DMS53 (cell line): ENCODE measurements around the gene TATDN3.
"Not testable (repeated sequence)": the region's sequence is repeated elsewhere in the genome, so short reads cannot be mapped to it uniquely, and the experiment has no call there.

ENCODE experiments used
- DNase-seq: peaks from one replicate; lab custom pipeline; 2025; lab: John Stamatoyannopoulos, UW

The TATDN3 gene

GRCh38 chr1:212828395-212828794 is 36.7 kb downstream of the TATDN3 start:
- no peak for DNase-seq

DNA sequence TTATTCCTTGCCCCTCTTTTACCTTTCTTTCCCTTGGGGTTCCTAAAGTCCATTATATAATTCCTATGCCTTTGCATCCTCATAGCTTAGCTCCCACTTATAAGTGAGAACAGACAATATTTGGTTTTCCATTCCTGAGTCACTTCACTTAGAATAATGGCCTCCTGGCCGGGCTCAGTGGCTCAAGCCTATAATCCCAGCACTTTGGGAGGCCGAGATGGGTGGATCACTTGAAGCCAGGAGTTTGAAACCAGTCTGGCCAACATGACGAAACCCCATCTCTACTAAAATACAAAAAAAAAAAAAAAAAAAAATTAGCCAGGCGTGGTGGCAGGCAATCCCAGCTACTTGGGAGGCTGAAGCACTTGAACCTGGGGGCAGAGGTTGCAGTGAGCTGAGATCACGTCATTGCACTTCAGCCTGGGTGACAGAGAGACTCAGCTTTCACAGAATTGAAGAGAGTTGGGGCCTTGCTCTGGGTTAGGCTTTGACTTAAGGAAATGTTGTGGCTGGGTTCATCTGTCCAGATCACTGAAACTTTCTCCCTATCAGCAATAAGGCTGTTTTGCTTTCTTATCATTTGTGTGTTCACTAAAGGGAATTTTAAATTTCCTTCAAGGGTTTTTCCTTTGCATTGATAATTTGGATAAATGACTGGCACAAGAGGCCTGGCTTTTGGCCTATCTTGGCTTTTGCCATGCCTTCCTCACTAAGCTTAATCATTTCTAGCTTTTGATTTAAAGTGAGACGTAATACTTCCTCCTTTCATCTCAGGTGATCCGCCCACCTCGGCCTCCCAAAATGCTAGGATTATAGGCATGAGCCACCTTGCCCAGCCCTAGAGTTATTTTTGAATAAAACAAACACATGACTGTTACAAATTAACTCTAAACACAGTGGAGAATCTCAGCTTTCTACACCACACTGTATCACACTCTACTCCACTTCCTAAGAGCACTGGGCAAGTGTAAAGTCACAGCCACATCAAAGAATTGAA is 41.8 kb downstream of the TATDN3 start:
- DNase-seq: peak; percentile 77

DNA sequence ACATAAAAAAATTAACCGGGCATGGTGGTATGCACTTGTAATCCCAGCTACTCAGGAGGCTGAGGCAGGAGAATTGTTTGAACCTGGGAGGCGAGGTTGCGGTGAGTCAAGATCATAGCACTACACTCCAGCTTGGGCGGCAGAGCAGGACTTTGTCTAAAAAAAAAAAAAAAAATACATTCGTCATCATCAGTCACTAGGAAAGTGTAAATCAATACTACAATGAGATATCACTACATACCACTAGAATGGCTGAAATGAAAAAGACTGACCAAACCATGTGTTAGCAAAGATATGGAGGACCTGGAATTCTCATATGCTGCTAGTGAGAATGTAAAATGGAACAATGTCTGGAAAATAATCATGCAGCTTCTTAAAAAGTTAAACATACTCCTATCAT is 46.5 kb downstream of the TATDN3 start:
- DNase-seq: no peak

GRCh38 chr1:212844521-212844920 is 52.8 kb downstream of the TATDN3 start:
- not testable (repeated sequence) for DNase-seq

DNA sequence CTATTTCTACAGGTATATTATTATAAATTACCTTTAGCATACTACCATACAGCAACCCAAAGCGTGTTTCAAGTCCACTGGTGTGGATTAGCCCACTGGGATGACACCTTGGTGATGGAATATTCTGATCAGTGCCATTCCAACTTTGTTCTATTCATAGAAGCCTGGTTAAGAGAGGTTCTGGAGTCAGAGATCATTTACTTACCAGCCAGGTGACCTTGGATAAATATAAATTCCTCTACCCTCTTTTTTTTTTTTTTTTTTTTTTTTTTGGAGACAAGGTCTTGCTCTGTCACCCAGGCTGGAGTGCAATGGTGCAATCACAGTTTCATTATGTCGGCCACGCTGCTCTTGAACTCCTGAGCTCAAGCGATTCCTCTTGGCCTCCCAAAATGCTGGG is 55.9 kb downstream of the TATDN3 start, which contains the start of gene SPATA45:
TSS of gene SPATA45 (minus strand) at position 101 of the 400 bp plus-strand sequence. CDS start 11,500 bp downstream, outside the sequence.
- DNase-seq: no peak

GRCh38 chr1:212852105-212852688 is 60.5 kb downstream of the TATDN3 start:
- DNase-seq: no peak

DNA sequence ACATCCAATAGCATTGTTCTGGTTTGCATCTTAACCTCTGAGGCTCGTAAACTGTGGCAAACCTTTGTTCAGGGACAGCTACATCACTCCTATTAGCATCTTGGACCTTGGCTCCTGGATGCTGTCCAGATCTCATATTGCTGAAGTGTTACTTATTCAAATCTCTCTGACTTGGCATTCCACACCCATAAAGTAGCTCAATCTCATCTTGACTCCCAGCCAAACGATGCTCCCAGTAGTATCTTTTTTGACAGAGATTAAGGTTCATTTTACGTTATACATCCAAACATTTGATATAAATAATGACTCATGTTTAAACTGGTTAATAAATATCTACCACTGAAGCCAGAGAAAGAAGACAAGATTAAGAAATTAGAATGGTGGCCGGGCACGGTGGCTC is 62.0 kb downstream of the TATDN3 start:
- DNase-seq: peak; percentile 24

GRCh38 chr1:212856755-212857154 is 65.1 kb downstream of the TATDN3 start:
- no peak for DNase-seq

DNA sequence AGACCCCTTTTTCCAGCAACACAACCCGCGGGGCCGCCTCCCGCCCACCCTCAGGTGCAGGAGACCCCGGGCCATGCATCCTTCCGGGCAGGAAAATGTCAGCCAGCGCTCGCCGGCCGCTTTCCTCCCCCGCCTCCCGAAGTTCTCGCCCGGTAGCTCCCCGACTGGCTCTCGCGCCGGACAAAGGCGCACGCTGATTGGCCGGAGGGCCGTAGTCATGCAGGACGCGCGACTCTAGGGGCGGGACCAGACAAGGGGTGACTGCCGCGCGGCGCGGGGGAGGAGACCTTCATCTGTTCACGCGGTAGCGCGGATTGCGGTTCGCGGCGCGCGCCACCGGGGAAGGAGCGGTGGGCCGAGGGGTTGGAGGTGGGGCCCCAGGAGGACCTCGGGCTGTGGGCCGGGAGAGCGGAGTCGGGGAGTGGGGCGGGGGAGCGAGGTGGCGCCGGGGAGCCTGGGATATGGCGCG is 66.3 kb downstream of the TATDN3 start, which contains the start of gene FLVCR1:
TSS of gene FLVCR1 (plus strand) at position 284 of the 469 bp plus-strand sequence. CDS start at position 462, 178 bp downstream.
- DNase-seq: peak; percentile 99

- DNase-seq: peak; percentile 88
Observed at GRCh38 chr1:212858461-212859265, 67.0 kb downstream of the TATDN3 start.

DNA sequence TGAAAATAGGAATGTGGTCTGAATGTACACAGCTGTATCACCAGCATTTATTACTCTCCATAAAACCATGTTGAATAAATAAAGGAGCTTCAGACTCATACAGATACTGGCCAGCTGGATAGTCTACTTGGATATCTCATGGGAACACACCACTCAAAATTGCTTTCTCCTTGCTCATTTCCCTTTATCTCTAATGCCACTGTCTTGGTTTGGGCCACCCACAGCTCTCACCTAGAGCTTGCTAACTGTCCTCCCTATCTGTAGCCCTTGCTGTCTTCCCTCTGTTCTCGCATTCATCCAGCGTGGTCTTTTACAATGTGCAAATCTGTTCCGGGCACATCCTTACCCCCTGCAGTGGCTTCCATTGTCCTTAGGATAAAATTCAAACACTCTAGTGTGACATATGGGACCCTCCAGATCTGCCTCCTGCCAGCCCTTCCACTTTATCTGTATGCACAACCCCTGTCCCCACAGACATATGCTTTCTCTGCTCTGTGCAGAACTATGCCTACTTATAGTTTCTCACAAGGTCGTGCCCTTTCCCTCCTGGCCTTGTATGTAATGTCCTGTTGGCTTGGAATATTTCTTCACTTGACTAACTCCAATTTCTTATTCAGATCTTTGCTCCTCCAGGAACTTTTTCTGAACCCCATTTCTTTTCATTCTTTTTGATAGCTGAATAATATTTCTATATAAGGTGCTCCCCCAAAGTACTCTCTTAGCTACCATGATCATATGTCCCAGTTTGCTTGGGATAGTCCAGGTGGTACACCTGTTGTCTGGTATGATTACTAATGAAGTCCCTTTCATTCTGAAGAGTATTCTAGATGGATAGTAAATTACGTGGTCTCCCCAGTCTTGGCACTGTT is 69.3 kb downstream of the TATDN3 start:
- DNase-seq: peak; percentile 12

GRCh38 chr1:212862111-212862690 is 70.5 kb downstream of the TATDN3 start:
- DNase-seq: no peak

- not testable (repeated sequence) for DNase-seq
Observed at GRCh38 chr1:212863345-212863744, 71.7 kb downstream of the TATDN3 start.

DNA sequence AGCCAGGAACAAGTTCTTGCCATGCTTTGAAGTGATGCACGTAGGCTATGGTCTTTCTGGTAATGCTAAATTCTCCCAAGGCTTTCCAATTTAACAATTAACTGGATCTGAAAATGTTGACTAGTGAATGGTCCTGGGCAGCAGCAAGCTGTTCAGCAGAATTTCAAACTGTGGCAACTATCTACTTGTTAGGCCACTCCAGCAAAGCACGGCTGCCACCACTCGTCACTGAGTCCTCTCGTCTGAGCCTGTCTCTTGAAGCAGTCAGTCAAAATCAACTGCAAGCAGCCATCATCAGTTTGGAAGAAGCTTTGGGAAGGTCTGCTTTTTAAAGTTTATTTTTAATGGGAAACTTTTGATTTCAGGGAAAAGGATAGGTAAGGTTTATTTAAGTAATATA is 72.5 kb downstream of the TATDN3 start:
- DNase-seq: no peak
